CD14-positive monocyte (primary cell): ENCODE data around the gene DDX51. TPM values are rescaled to one million over a fixed set of nuclear protein-coding genes. Genes with fewer than 3 reads are reported as not detected.

Experiments used
- DNase-seq, 3 donors: peaks; one replicate each; pipeline ENCODE4 v3.0.0-alpha.2; 2011 to 2022
- H2AFZ ChIP-seq: 2 replicates; pipeline ENCODE4 v1.6.0; 2012; ENCODE audit warnings: mild to moderate bottlenecking, low read depth, low read length, inconsistent platforms; ENCODE audit not compliant: insufficient read depth, poor library complexity, severe bottlenecking
- H3K27ac ChIP-seq, 2 donors: 1 replicate in 1 of 2; 2 replicates in 1 of 2; pipeline ENCODE4 v1.5.1; 2012 to 2013; ENCODE audit warnings: low read length in 2 of 2, control low read depth in 1 of 2, inconsistent platforms in 1 of 2, low read depth in 1 of 2, mild to moderate bottlenecking in 1 of 2
- H3K27me3 ChIP-seq, 2 donors: one replicate each; pipeline versions ENCODE4 v1.6.0 to v1.6.1; 2011 to 2013; ENCODE audit warnings: low read length in 2 of 2; ENCODE audit not compliant: control insufficient read depth in 2 of 2, insufficient read depth in 2 of 2
- H3K36me3 ChIP-seq, 2 donors: replicated peaks in 1 of 2; 1 replicate in 1 of 2; 2 replicates in 1 of 2; pipeline versions ENCODE4 v1.5.1 to v1.6.1; 2012 to 2013; ENCODE audit warnings: low read length in 2 of 2, control low read depth in 1 of 2, inconsistent platforms in 1 of 2, mild to moderate bottlenecking in 1 of 2; ENCODE audit not compliant: insufficient read depth in 2 of 2, control insufficient read depth in 1 of 2
- H3K4me1 ChIP-seq, 2 donors: 1 replicate in 1 of 2; 2 replicates in 1 of 2; pipeline versions ENCODE4 v1.5.1 to v1.6.1; 2012 to 2013; ENCODE audit warnings: low read length in 2 of 2, control low read depth in 1 of 2, inconsistent platforms in 1 of 2, mild to moderate bottlenecking in 1 of 2, moderate library complexity in 1 of 2; ENCODE audit not compliant: insufficient read depth in 2 of 2, control insufficient read depth in 1 of 2
- H3K4me2 ChIP-seq: replicated peaks from 2 replicates; pipeline ENCODE3; 2012; ENCODE audit warnings: low read length, moderate library complexity, mild to moderate bottlenecking; ENCODE audit not compliant: poor library complexity, severe bottlenecking; ENCODE audit errors: extremely low read depth
- H3K4me3 ChIP-seq, 3 experiments: fragments of 200-600 bp in 1 of 3; sonication (generic) in 1 of 3; replicated peaks in 1 of 3; 1 replicate in 2 of 3; 2 replicates in 1 of 3; pipeline ENCODE4 v1.5.1; 2011 to 2013; ENCODE audit warnings: low read length in 3 of 3, mild to moderate bottlenecking in 3 of 3, control low read depth in 2 of 3, low read depth in 2 of 3, inconsistent platforms in 1 of 3, moderate library complexity in 1 of 3
- H3K79me2 ChIP-seq: 2 replicates; pipeline ENCODE4 v1.6.0; 2012; ENCODE audit warnings: mild to moderate bottlenecking, control low read depth, inconsistent platforms, low read length, moderate library complexity; ENCODE audit not compliant: insufficient read depth
- H3K9ac ChIP-seq: 2 replicates; pipeline ENCODE4 v1.6.0; 2017; ENCODE audit warnings: low read length, mild to moderate bottlenecking; ENCODE audit not compliant: insufficient read depth, poor library complexity, severe bottlenecking
- H3K9me3 ChIP-seq, 2 donors: replicated peaks in 1 of 2; 1 replicate in 1 of 2; 2 replicates in 1 of 2; pipeline versions ENCODE4 v1.5.1 to v1.6.1; 2012 to 2013; ENCODE audit warnings: low read length in 2 of 2, control low read depth in 1 of 2; ENCODE audit not compliant: control insufficient read depth in 1 of 2, insufficient read depth in 1 of 2
- H4K20me1 ChIP-seq: 2 replicates; pipeline ENCODE4 v1.6.0; 2012; ENCODE audit warnings: mild to moderate bottlenecking, low read length, control low read depth, moderate library complexity; ENCODE audit not compliant: insufficient read depth
- H3K27ac Mint-ChIP-seq, 7 donors: one replicate each; pipeline ENCODE4 v1.8.0; 2020; ENCODE audit warnings: mild to moderate bottlenecking in 7 of 7, mixed read lengths in 7 of 7, moderate library complexity in 6 of 7, inconsistent platforms in 2 of 7
- H3K27me3 Mint-ChIP-seq, 3 donors: one replicate each; pipeline ENCODE4 v1.8.0; 2021 to 2022; ENCODE audit warnings: low read depth in 3 of 3, mild to moderate bottlenecking in 3 of 3, mixed read lengths in 3 of 3, moderate library complexity in 3 of 3, inconsistent platforms in 1 of 3
- H3K36me3 Mint-ChIP-seq, 2 donors: one replicate each; pipeline ENCODE4 v1.8.0; 2020; ENCODE audit warnings: mixed read lengths in 2 of 2, inconsistent platforms in 1 of 2, mild to moderate bottlenecking in 1 of 2
- H3K4me1 Mint-ChIP-seq: one replicate; pipeline ENCODE4 v1.8.0; 2020; ENCODE audit warnings: mild to moderate bottlenecking, mixed read lengths
- H3K4me3 Mint-ChIP-seq, 2 donors: one replicate each; pipeline ENCODE4 v1.8.0; 2020; ENCODE audit warnings: mild to moderate bottlenecking in 2 of 2, mixed read lengths in 2 of 2, moderate library complexity in 1 of 2
- H3K9me3 Mint-ChIP-seq, 7 donors: one replicate each; pipeline ENCODE4 v1.8.0; 2020 to 2022; ENCODE audit warnings: mixed read lengths in 7 of 7, mild to moderate bottlenecking in 6 of 7, moderate library complexity in 6 of 7, inconsistent platforms in 2 of 7
- WGBS: methylation state at CpG from one replicate; pipeline ENCODE4 v1.1.5; 2013; ENCODE audit warnings: missing lambda C conversion rate; ENCODE audit not compliant: insufficient coverage; 5-methylcytosine and 5-hydroxymethylcytosine counted together
- intact Hi-C, 2 donors: fragments of 100-400 bp; cut with micrococcal nuclease; formaldehyde crosslinking; loops; one replicate each; pipeline versions ENCODE4 v1.15.0 to v1.15.1; 2023
- polyA plus RNA-seq, 3 donors: library from polyadenylated mRNA; depleted of rRNA in 1 of 3; unstranded in 2 of 3; stranded (reverse) in 1 of 3; fragments of 300-500 nt in 2 of 3; fragments of >200 nt in 1 of 3; fragmentation: Illumina TruSeq in 2 of 3; gene quantifications; 1 replicate in 2 of 3; 2 replicates in 1 of 3; pipeline ENCODE4 v1.2.3, GENCODE V29; 2012 to 2021
- TF ChIP-seq, protein P1 (sequence below): fragments of 200-600 bp; IDR thresholded peaks from one replicate; pipeline ENCODE4 v1.8.0; 2022; ENCODE audit warnings: antibody characterized with exemption, mild to moderate bottlenecking

DDX51 gene
- polyA plus RNA-seq, 3 donors, result 1.7 to 24.9 (median 2.7) TPM

DNA sequence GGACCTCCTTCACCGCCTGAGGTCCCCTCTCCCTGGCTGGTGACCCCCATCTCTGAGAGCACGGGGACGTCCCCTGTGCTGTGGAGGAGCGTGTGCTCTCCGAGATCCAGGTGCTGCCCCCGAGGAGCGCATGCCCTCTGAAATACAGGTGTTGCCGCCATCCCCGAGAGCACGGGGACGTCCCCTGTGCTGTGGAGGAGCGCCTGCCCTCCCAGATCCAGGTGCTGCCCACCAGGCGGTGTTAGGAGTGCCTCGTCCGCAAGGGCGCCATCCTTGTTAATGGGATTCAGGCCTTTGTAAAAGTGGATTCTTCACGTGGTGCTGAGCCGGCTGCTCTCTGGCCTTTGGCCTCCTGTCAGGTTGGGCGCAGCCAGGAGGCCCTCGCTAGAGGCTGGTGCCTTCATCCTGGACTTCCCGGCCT lies 10.2 kb upstream of the DDX51 start:
- H3K4me1 Mint-ChIP-seq, result peaks cover 7% of the 10 kb centered on the region
- peak overlapping the region in 2 of 7 donors; percentile 49 to 61 for H3K27ac Mint-ChIP-seq

DNA sequence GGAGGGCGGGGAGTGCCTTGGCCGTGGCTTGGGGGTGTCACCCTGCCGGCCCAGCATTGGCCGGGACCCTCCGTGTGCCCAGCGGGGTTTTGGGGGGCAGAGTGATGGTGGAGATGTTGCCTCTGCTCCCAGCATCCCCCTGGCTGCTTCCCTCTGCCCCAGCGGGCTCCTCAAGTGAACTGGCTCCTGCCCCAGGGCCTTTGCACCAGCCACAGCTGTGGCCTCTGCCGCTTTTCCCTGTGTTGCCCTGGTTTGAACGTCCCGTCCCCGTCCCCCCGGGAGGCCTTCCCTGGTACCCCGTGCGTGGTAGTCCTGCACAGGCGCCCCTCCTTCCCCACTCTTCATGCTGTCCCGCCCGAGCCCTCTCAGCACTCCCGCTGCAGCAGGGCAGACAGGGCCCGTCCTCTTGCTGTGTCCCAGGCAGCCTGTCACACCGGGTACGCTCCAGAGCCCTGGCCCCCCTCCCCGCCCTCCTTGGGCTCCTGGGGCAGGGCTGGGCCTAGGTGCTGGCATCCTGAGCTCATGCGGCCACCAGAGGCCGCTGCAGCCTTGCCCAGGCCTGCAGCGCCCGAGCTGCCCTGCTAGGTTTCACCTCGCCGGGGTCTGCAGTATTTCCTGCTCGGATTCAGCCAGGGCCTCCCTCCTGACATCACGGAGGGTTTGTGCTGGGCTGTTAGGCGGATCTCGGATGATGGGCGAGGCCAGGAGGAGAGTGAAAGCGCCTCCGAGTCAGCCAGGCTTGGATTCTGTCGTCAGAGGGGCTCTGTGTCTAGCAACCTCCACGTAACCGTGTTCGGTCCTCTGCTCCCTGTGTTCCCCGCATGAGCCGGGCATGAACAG lies 9.6 kb upstream of the DDX51 start:
- no peaks in the 10 kb centered on the region for H3K9me3 ChIP-seq
- peak; percentile 59 to 66 (median 66) for DNase-seq
- no peaks in the 10 kb centered on the region for H4K20me1 ChIP-seq
- TF ChIP-seq, protein P1, sequence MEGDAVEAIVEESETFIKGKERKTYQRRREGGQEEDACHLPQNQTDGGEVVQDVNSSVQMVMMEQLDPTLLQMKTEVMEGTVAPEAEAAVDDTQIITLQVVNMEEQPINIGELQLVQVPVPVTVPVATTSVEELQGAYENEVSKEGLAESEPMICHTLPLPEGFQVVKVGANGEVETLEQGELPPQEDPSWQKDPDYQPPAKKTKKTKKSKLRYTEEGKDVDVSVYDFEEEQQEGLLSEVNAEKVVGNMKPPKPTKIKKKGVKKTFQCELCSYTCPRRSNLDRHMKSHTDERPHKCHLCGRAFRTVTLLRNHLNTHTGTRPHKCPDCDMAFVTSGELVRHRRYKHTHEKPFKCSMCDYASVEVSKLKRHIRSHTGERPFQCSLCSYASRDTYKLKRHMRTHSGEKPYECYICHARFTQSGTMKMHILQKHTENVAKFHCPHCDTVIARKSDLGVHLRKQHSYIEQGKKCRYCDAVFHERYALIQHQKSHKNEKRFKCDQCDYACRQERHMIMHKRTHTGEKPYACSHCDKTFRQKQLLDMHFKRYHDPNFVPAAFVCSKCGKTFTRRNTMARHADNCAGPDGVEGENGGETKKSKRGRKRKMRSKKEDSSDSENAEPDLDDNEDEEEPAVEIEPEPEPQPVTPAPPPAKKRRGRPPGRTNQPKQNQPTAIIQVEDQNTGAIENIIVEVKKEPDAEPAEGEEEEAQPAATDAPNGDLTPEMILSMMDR, result peak; percentile 93
- H2AFZ ChIP-seq, result no peak overlapping the region
- peak overlapping the region in 2 of 7 donors; percentile 49 to 61 for H3K27ac Mint-ChIP-seq
- peaks cover 4 to 7% of the 10 kb centered on the region in 2 donors for H3K4me1 ChIP-seq
- H3K79me2 ChIP-seq, result no peaks in the 10 kb centered on the region
- H3K27me3 ChIP-seq, result no peaks in the 10 kb centered on the region
- WGBS, result 47% methylated on average over 41 of the region's 41 CpGs
- peak overlapping the region; percentile 50 to 74 for H3K4me3 Mint-ChIP-seq
- peaks cover 15 to 45% of the 10 kb centered on the region in 2 donors for H3K36me3 ChIP-seq
- peaks cover under 1 to 19% of the 10 kb centered on the region in 2 donors for H3K36me3 Mint-ChIP-seq
- H3K4me1 Mint-ChIP-seq, result peaks cover 7% of the 10 kb centered on the region
- intact Hi-C loops, result loop anchor here in 1 of 2 donors (5.0 kb wide), 1 partner anchor 464 kb away; the partner anchor contains the start of gene P2RX2
- H3K4me3 ChIP-seq, result peak overlapping the region in 1 of 3 experiments; percentile 35
- peak overlapping the region; percentile 59 for H3K4me2 ChIP-seq
- H3K9me3 Mint-ChIP-seq, result peaks cover 0 to 5% (median 0%) of the 10 kb centered on the region in 7 donors
- H3K27me3 Mint-ChIP-seq, result peaks cover 0 to 5% (median 1%) of the 10 kb centered on the region in 3 donors
- no peak overlapping the region for H3K9ac ChIP-seq
- no peak overlapping the region for H3K27ac ChIP-seq

More for the DNA sequence above, 10.2 kb upstream of the DDX51 start:
- no peak for DNase-seq
- Histone ChIP-seq H3K36me3 (peaks cover 15 to 45% of the 10 kb centered on the region in 2 donors), H3K27ac (no peak overlapping the region), H3K27me3 (no peaks in the 10 kb centered on the region), H3K4me3 (peak overlapping the region in 1 of 3 experiments; percentile 35), H3K9me3 (no peaks in the 10 kb centered on the region), H3K79me2 (no peaks in the 10 kb centered on the region), H3K4me1 (peaks cover 4 to 7% of the 10 kb centered on the region in 2 donors), H4K20me1 (no peaks in the 10 kb centered on the region), H3K4me2 (peak overlapping the region; percentile 59), H3K9ac (no peak overlapping the region), H2AFZ (no peak overlapping the region)
- TF ChIP-seq, protein P1, result no peak
- intact Hi-C loops, result loop anchor here in 1 of 2 donors (5.0 kb wide), 1 partner anchor 463 kb away; the partner anchor contains the start of gene P2RX2
- Mint-ChIP-seq H3K4me3 (peak overlapping the region in 1 of 2 donors; percentile 74), H3K27me3 (peaks cover 0 to 5% (median 2%) of the 10 kb centered on the region in 3 donors), H3K9me3 (peaks cover 0 to 5% (median 0%) of the 10 kb centered on the region in 7 donors), H3K36me3 (peaks cover 0 to 19% of the 10 kb centered on the region in 2 donors)
- 76% methylated on average over 21 of the region's 21 CpGs for WGBS
